ENCODE data around the gene ODR4. TPM values are rescaled to one million over a fixed set of nuclear protein-coding genes. Genes with fewer than 3 reads are reported as not detected.
"Not testable (repeated sequence)": the region's sequence is repeated elsewhere in the genome, so short reads cannot be mapped to it uniquely, and the experiment has no call there.

Gene ODR4
- total RNA-seq, 1 donor from 2014 or later = 5.5 TPM

- Histone ChIP-seq H3K27me3 (no peaks in the 10 kb centered on the region), H3K27ac (no peak overlapping the region), H3K4me1 (no peaks in the 10 kb centered on the region), H3K36me3 (no peaks in the 10 kb centered on the region), H3K4me3 (no peak overlapping the region), H3K9me3 (no peaks in the 10 kb centered on the region)
- no peak for DNase-seq (ENCODE audit: low spot score in 2 of 2)
- TF ChIP-seq, protein P1, sequence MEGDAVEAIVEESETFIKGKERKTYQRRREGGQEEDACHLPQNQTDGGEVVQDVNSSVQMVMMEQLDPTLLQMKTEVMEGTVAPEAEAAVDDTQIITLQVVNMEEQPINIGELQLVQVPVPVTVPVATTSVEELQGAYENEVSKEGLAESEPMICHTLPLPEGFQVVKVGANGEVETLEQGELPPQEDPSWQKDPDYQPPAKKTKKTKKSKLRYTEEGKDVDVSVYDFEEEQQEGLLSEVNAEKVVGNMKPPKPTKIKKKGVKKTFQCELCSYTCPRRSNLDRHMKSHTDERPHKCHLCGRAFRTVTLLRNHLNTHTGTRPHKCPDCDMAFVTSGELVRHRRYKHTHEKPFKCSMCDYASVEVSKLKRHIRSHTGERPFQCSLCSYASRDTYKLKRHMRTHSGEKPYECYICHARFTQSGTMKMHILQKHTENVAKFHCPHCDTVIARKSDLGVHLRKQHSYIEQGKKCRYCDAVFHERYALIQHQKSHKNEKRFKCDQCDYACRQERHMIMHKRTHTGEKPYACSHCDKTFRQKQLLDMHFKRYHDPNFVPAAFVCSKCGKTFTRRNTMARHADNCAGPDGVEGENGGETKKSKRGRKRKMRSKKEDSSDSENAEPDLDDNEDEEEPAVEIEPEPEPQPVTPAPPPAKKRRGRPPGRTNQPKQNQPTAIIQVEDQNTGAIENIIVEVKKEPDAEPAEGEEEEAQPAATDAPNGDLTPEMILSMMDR (IDR thresholded peaks at IDR 0.05) = no peak
- intact Hi-C loops (cut with DNase I) = no loop called here
These were observed 67.2 kb downstream of the ODR4 start for GRCh38 chr1:186442651-186443375.

DNA sequence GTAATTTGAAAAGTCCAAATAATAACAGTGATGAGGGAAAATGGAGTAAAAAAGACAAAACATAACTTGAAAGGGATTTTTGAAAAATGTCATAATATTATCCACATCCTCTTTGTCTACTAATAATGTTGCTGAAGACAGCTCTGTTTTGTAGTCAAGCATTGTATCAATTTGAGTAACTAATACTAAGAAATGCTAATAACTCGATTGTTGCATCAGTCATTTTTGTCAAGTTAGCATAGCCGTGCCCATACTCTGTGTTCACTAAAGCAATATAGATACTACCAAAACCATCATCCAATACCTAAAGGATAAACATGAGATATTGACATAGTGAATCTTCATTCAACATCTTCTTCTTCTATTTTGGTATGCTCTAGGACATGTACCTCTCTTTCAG, 68.0 kb downstream of the ODR4 start:
- TF ChIP-seq, protein P1 (IDR thresholded peaks at IDR 0.05) = no peak

DNA sequence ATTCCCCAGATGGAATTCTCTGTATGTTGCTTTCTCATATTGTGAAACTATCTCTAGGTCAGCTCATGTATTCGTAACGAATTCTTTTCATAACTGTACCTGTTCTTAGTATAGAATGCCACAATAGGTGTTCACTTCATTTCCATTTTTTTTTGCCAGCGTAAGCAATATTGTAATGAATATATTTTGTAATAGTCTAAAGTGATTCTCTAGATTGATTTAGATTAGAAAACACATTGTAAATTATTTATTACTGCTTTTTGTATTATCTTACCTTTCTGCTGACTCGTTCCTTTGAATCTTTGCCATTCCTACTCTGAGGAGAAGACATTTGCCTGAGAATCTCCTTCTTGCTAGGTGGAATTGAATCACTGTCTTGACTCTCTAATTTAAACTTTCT, 70.5 kb downstream of the ODR4 start:
- DNase-seq (ENCODE audit: low spot score in 2 of 2) = no peak
- no peaks in the 10 kb centered on the region for H3K27me3 ChIP-seq
- intact Hi-C loops (cut with DNase I) = no loop called here
- no peaks in the 10 kb centered on the region for H3K36me3 ChIP-seq
- no peaks in the 10 kb centered on the region for H3K4me1 ChIP-seq
- no peaks in the 10 kb centered on the region for H3K9me3 ChIP-seq
- TF ChIP-seq, protein P1 (IDR thresholded peaks at IDR 0.05) = no peak
- H3K27ac ChIP-seq = no peak overlapping the region
- H3K4me3 ChIP-seq = no peak overlapping the region

More for the DNA sequence above, 68.0 kb downstream of the ODR4 start:
- H3K4me3 ChIP-seq = no peak overlapping the region
- intact Hi-C loops (cut with DNase I) = no loop called here
- H3K36me3 ChIP-seq = no peaks in the 10 kb centered on the region
- no peaks in the 10 kb centered on the region for H3K27me3 ChIP-seq
- no peak for DNase-seq (ENCODE audit: low spot score in 2 of 2)
- H3K9me3 ChIP-seq = no peaks in the 10 kb centered on the region
- H3K4me1 ChIP-seq = no peaks in the 10 kb centered on the region
- H3K27ac ChIP-seq = no peak overlapping the region

DNA sequence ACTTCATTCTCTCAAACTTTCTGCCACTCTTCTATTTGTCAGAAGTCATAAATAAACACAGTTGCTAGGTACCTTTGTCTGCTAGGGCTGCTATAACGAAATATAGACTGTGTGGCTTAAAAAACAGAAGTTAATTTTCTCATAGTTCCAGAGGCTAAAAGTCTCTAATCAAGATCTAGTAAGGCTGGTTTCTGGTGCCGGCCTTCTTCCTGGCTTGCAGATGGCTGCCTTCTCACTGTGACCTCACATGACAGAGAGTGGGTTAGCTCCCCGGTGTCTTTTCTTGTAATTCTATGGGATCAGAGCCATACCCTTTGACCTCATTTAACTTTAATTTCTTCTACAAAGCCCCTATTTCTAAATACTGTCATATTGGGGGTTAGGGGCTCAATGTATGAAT, 79.3 kb downstream of the ODR4 start:
- Histone ChIP-seq H3K9me3 (no peaks in the 10 kb centered on the region), H3K27me3 (no peaks in the 10 kb centered on the region), H3K27ac (no peak overlapping the region), H3K4me1 (no peaks in the 10 kb centered on the region), H3K4me3 (no peak overlapping the region), H3K36me3 (no peaks in the 10 kb centered on the region)
- DNase-seq (ENCODE audit: low spot score in 2 of 2) = no peak
- intact Hi-C loops (cut with DNase I) = no loop called here
- TF ChIP-seq, protein P1 (IDR thresholded peaks at IDR 0.05) = no peak

- Histone ChIP-seq H3K4me1 (no peaks in the 10 kb centered on the region), H3K36me3 (no peaks in the 10 kb centered on the region), H3K9me3 (no peaks in the 10 kb centered on the region), H3K4me3 (no peak overlapping the region), H3K27ac (no peak overlapping the region), H3K27me3 (no peaks in the 10 kb centered on the region)
- no peak for DNase-seq (ENCODE audit: low spot score in 2 of 2)
- TF ChIP-seq, protein P1 (IDR thresholded peaks at IDR 0.05) = no peak
- intact Hi-C loops (cut with DNase I) = no loop called here
These were observed 81.2 kb downstream of the ODR4 start for GRCh38 chr1:186456729-186457255.

- H3K27ac ChIP-seq; H3K9me3 ChIP-seq; H3K4me1 ChIP-seq; intact Hi-C loops (cut with DNase I); H3K4me3 ChIP-seq; H3K27me3 ChIP-seq; H3K36me3 ChIP-seq; DNase-seq (ENCODE audit: low spot score in 2 of 2): not testable (repeated sequence)
These were observed 83.5 kb downstream of the ODR4 start for GRCh38 chr1:186459161-186459560.
